GM19025 (cell line): ENCODE results near the gene MTIF2.
"Not testable (repeated sequence)": the region's sequence is repeated elsewhere in the genome, so short reads cannot be mapped to it uniquely, and the experiment has no call there.

Source experiments
- ATAC-seq: cut with Tn5 transposase; IDR thresholded peaks from one replicate; pipeline ENCODE4 v1.9.1; 2021; ENCODE audit warnings: mild to moderate bottlenecking, low read depth, moderate library complexity; ENCODE audit not compliant: unreplicated experiment

The MTIF2 gene

DNA sequence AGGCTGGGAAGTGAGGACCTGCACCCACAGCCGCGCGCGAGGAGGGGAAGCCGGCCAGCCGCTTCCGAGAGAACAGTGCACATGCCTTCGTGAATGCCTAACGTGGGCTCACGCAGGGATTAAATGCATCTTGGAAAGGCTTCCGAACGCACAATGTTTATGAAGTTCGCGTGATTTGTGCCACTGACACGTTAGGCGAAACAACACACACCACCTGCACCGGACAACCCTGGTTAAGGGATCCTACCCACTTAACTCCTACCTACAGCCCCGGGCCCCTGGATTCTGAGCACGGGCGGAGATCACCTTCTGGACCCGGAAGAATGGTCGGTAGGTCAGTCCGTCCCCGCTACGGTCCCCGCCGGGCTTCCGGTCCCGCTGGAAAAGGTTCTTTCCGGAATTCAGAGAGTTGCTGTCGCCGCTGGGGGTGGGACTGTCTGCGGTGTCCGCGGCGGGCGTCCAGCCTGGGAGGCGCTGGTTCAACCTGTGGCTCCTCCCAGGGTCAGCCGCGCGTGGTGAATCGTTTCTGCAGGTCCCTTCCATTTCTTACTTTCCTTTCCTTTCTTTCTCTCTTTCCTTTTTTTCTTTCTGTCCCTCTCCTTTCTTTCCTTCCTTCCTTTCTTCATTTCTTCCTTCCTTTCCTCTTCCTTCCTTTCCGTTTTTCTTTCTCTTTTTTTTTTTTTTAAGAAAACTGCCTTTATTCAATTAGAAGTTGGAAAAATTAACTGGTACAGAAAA lies at the start of gene MTIF2:
Gene MTIF2 (minus strand): TSS at position 325 of the 738 bp plus-strand sequence. CDS start 5,373 bp downstream, outside the sequence.
- ATAC-seq: peak; percentile 92

DNA sequence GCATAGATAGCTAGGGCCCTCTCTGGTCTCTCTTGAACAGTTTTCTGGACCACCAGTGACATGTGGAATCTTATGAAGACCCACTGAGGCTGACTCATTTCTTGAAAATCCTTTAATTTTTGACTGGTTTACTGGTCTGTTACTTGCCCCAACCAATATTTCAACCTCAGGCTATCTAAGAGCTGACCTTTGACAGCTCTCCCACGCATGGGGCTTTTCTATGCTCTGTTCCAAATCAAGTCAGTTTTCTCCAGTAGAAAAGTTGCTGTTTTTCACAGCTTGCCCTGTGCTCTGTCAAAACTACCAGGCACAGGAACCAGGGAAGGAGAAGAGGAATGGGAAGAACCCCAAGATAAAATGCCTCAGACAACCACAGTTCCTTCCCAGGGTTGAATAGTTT lies 46.0 kb upstream of the MTIF2 start:
- ATAC-seq: no peak

GRCh38 chr2:55311444-55311870 lies 42.4 kb upstream of the MTIF2 start:
- ATAC-seq: peak; percentile 95

- ATAC-seq: no peak
Observed at GRCh38 chr2:55309446-55309845, 40.4 kb upstream of the MTIF2 start.

GRCh38 chr2:55302241-55302640 lies 33.2 kb upstream of the MTIF2 start:
- peak; percentile 55 for ATAC-seq

- peak; percentile 57 for ATAC-seq
Observed at GRCh38 chr2:55301277-55301676, 32.2 kb upstream of the MTIF2 start.

DNA sequence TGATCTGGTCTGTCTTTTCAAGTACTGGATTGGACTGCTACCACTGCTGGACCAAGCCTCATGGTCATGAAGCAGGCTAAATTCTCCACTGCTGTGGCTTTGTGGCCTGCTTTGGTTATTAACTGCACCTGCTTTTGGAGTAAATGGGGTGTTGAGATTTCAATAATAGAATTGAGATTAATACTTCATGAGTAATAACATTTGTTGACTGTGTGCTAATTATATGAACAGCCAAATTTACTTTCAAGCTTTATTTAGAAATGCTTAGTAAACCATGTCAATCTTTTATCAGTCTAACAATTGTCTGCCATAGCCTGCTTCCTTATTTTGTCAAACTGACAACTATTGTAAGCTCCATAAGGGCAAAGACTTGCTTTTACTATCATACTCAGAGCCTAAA lies 27.4 kb upstream of the MTIF2 start:
- no peak for ATAC-seq

GRCh38 chr2:55283083-55283482 lies 14.1 kb upstream of the MTIF2 start:
- no peak for ATAC-seq

DNA sequence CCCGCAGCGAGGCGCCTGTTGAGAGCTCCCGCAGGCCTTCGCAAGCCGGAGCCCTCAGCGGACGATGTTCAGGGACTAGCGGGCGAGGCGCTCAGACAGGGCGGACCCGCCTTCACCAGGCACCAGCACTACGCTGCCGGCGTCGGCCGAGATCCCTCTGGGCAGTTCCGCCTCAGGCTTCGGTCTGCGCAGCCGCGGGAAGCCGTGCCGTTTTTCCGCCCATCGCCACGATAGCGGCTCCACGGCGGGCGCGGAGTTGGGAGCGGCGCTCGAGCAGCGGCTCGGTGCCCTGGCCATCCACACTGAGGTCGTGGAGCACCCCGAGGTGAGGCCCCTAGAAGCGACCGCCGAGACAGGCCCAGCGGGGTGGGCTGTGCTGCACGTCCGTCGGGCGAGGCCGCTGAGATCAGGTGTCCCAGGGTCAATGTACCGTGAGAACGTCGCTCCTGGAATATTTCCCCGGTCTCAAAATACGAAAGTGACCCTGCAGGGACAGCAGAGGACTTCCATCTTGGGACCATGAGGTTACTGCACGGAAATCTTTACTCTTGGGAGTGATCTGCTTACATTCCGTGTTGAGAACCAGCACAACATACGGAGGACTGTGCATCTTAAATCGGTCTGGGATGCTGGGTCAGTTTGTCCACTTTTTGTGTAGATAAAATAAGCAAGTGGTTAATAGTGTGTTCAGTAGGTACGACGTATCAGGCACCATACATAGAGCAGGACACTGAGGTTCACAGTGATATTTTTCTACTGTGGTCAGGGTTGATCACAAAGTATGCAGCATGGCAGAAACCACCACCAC lies 13.3 kb upstream of the MTIF2 start:
- ATAC-seq: peak; percentile 99

GRCh38 chr2:55280851-55281546 lies 12.0 kb upstream of the MTIF2 start:
- not testable (repeated sequence) for ATAC-seq

DNA sequence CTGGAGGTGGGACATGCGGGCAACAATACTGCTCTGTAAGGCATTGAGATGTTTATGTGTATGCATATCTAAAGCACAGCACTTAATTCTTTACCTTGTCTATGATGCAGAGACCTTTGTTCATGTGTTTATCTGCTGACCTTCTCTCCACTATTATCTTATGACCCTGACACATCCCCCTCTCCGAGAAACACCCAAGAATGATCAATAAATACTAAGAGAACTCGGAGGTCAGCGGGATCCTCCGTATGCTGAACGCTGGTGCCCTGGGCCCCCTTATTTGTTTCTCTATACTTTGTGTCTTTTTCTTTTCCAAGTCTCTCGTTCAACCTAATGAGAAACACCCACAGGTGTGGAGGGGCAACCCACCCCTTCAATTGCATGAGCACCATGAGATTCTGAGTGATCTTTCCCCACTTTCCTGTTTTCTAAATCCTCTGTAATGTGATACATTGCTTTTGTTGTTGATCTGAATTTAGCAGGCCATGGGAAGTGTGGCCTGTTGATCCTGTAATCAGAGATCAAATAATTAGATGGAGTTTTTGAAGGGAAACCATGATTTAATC lies 10.9 kb upstream of the MTIF2 start:
- not testable (repeated sequence) for ATAC-seq

DNA sequence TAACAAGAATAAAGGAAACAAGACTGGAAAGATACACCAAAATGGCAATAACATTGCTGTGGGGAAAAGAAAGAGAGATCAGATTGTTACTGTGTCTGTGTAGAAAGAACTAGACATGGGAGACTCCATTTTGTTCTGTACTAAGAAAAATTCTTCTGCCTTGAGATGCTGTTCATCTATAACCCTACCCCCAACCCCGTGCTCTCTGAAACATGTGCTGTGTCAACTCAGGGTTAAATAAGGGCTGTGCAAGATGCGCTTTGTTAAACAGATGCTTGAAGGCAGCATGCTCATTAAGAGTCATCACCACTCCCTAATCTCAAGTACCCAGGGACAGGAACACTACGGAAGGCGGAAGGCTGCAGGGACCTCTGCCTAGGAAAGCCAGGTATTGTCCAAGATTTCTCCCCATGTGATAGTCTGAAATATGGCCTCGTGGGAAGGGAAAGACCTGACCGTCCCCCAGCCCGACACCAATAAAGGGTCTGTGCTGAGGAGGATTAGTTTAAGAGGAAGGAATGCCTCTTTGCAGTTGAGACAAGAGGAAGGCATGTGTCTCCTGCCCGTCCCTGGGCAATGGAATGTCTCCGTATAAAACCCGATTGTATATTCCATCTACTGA lies 10.3 kb upstream of the MTIF2 start:
- ATAC-seq: not testable (repeated sequence)

DNA sequence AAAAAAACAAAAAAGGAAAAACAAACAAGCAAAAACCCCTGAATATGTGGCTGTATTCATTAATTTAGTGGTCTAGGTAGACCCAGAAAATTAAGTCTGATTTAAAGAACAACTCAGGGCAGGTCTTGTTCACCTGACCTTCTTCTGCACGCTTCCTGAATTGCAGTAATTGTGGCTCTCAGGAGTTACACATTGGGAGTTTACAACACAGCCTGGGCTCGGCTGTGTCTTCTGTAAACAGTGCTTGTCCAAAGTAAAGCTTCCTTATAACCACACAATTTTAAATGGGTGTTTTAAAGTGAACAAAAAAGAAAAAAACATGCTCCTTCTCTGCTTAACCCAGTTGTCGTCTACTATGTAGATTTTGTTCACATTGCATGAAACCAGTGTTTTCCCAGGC lies 8.3 kb upstream of the MTIF2 start:
- no peak for ATAC-seq

- ATAC-seq: not testable (repeated sequence)
Observed at GRCh38 chr2:55274346-55274745, 5.3 kb upstream of the MTIF2 start.

DNA sequence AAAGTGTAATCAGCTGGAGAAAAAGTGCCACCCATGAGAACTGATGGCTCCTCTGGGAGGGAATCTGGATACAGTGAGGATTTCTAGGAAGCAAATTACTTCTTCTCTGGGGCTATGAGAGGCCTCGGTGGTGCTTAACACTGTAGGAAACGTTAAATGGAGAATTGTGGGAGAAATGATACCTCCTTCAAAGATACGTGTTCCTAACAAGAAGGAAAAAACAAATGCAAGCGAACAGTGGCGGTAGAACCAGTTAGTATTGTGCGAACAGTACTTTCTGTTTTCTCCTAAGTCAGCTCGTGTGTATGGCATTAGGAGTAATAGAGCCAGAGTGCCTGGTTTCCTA lies 587 bp upstream of the MTIF2 start:
- no peak for ATAC-seq

DNA sequence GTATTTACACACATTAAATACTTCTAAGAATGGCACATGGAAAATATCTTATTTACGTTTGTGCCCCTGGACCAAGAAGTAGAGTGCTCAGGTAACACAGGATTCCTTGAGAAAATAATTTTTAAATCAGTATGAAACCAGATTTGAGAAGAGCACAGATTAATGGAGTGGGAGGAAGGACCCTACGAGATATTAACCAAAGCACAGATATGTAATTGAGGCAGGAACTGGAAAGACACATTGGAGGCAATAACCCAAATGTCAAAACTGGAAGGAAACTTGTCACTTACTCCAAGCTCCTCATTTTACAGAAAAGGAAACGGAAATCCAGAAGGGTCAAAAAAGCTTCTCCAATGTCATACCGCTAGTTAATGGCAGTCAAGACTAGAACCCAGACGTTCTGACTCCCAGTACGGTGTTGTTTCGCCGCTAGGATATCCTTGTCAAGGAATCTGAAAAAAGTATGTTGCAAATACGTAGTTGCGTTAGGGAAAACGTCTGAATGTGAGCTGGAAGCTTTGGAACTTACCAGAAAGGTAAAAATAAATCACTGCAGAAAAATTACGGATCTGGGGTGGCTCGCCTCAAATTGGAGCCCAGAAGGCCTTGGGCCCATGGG lies 634 bp downstream of the MTIF2 start:
- ATAC-seq: no peak

- not testable (repeated sequence) for ATAC-seq
Observed at GRCh38 chr2:55259586-55259985, 9.4 kb downstream of the MTIF2 start.

DNA sequence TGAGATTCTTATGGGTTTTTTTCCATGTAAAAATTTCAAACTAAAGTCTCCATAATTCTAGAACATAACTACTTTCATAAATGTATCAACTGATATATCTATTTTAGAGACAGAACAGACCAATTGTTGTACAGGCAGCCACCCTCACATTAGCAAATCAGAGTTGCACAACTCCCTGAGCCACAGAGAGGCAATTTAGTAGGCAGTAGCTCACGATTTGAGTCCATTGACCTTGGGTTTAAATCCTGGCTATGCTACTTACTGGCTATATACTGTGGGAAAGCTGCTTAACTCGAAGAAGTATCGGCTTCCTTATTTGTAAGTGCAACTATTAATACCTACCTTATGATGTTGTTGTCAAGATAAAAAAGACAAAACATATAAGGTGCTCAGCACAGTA lies 16.2 kb downstream of the MTIF2 start:
- no peak for ATAC-seq

GRCh38 chr2:55247025-55247424 lies 22.0 kb downstream of the MTIF2 start:
- ATAC-seq: no peak

DNA sequence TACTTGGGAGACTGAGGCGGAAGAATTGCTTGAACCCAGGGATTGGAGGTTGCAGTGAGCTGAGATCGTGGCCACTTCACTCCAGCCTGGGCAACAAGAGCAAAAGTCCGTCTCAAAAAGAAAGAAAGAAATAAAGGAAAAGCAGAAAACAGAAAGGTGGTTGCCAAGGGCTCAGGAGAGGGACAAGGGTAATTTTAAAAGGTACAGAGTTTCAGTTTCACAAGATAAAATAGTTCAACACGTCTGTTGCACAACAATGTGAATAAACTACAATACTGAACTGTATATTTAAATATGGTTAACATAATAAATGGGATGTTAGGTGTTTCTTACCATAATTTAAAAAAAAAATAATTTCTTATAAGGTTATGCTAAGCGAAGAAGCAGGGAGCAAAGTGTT lies 23.6 kb downstream of the MTIF2 start:
- no peak for ATAC-seq
